Activated naive CD4-positive, alpha-beta T cell treated with anti-CD3 and anti-CD28 coated beads, Interleukin-2, amount 50 U/mL, for 72 hours (primary cell): ENCODE measurements around the gene DENND1B. TPM values are rescaled to one million over a fixed set of nuclear protein-coding genes. Genes with fewer than 3 reads are reported as not detected.
"Not testable (repeated sequence)": the region's sequence is repeated elsewhere in the genome, so short reads cannot be mapped to it uniquely, and the experiment has no call there.

Source experiments
- ATAC-seq, 2 donors: fragments of 150-1000 bp; cut with Tn5 transposase; 2 replicates each; pipeline ENCODE4 v1.10.0; 2021; ENCODE audit warnings: mild to moderate bottlenecking in 2 of 2, moderate library complexity in 2 of 2
- DNase-seq, 2 donors: peaks; one replicate each; pipeline ENCODE4 v3.0.0; 2021 to 2022; ENCODE audit warnings: low spot score in 2 of 2
- H3K27ac Mint-ChIP-seq, 2 donors: one replicate each; pipeline ENCODE4 v1.8.0; 2022; ENCODE audit warnings: mild to moderate bottlenecking in 2 of 2, mixed read lengths in 2 of 2
- H3K36me3 Mint-ChIP-seq, 2 donors: one replicate each; pipeline ENCODE4 v1.8.0; 2022; ENCODE audit warnings: mixed read lengths in 2 of 2
- H3K9me3 Mint-ChIP-seq, 2 donors: one replicate each; pipeline ENCODE4 v1.8.0; 2022; ENCODE audit warnings: mixed read lengths in 2 of 2
- total RNA-seq, 2 donors: library from RNA; stranded (reverse); gene quantifications; one replicate each; pipeline ENCODE4 v1.2.3, GENCODE V29; 2022

DENND1B gene
- total RNA-seq, 2 donors from 2014 or later: 9.3 to 21.3 TPM

DNA sequence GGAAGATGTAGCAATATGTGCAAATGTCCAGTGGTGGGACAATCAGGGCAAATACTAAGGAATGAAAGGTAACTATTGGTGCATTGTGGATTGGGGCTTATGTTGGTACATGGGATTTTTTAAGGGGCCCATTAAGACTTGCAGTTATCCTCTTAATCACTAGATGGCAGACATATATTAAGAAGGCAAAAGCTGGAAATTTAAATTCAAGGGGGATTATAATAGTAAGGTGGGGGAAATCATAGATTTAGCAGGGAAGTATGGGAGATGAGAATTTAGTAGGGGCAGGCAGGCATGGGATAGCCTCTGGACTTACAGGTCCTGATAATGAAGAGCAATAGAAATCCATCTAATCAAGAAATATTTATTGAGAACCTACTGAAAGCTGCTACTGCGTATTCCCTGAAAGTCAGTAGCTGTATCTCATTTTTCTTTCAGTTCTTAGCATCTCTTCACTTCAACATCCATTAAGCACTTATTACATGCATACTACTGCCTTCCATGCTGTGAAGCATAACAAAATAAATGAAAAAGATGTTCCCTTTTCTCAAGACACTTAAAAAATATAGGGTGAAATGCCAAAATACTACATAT is 255.4 kb downstream of the DENND1B start:
- no peak for ATAC-seq
- no peaks in the 10 kb centered on the region for H3K36me3 Mint-ChIP-seq

DNA sequence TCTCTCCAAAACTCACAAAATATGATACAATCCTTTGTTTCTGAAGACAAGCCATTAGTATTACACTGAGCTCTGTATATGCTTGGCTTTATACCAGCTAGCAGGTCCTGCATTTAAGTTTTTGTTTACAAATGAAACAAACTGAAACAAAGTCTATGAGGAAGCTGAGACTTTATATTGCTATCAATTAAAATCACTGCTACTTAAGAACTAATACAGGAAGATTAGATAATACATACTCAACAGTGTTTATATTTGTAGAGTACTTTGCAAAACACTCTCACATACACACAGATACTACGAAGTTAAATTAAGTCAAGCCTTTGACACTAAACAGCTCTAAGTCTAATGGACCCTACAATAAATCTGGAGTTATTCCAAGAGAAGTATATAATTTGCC is 259.9 kb downstream of the DENND1B start:
- ATAC-seq: no peak
- DNase-seq: no peak
- Mint-ChIP-seq H3K36me3 (no peaks in the 10 kb centered on the region), H3K9me3 (no peaks in the 10 kb centered on the region), H3K27ac (no peak overlapping the region)

More for the DNA sequence above, 255.4 kb downstream of the DENND1B start:
- DNase-seq: no peak
- Mint-ChIP-seq H3K27ac (no peak overlapping the region), H3K9me3 (no peaks in the 10 kb centered on the region)

DNA sequence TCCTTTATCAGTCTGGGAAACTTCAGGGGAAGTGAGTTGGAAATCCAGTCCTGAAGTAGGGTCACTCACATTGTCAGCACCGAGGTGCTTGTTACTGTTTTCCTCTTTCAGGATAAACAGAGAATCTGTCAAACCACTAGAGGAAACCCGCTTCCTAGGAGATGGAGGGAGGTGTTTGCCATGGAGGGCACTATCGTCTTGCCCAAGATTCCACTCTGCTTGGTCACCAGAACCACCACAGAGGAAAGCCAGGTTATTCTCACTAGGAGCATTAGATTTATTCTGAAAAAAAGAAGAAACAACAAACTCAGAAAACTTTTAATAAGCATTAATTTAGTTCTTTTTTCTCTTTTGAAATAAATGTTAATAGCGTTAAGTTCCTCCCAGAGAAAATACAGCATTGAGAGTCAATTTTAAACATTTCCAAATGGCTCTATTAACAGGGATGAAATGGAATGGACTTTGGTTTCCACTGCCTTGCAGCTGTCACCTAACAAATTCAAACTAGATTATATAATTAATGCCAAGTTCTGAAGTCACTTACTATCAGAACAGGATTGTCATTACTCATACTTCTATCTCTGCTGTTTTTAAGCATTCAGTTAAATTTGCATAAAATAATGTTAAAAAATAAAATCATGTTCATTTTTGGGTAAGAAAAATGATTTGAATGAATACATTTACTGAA is 264.4 kb downstream of the DENND1B start:
- DNase-seq: no peak
- H3K36me3 Mint-ChIP-seq: no peaks in the 10 kb centered on the region
- H3K27ac Mint-ChIP-seq: no peak overlapping the region
- no peak for ATAC-seq
- H3K9me3 Mint-ChIP-seq: no peaks in the 10 kb centered on the region

DNA sequence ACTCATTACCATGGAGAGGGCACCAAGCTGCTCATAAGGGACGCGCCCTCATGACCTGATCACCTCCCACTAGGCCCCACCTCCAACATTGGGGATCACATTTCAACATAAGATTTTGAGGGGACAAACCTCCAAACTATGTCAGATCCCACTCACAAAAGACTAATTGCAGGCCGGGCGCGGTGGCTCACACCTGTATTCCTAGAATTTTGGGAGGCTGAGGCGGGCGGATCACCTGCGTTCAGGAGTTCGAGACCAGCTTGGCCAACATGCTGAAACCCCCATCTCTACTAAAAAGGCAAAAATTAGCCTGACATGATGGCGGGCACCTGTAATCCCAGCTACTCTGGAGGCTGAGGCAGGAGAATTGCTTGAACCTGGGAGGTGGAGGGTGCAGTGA is 278.6 kb downstream of the DENND1B start:
- no peak overlapping the region for H3K27ac Mint-ChIP-seq
- no peak for ATAC-seq

DNA sequence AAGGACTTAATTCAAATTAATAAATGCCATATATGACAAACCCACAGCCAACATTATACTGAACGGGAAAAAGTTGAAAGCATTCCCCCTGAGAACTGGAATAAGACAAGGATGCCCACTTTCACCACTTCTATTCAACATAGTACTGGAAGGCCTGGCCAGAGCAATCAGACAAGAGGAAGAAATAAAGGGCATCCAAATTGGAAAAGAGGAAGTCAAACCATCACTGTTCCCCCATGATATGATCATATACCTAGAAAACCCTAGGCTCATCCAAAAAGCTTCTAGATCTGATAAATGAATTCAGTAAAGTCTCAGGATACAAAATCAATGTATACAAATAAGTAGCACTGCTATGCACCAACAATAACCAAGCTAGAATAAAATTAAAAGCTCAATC is 283.8 kb downstream of the DENND1B start:
- DNase-seq, ATAC-seq, H3K27ac Mint-ChIP-seq, H3K9me3 Mint-ChIP-seq, H3K36me3 Mint-ChIP-seq: not testable (repeated sequence)

More for the DNA sequence above, 278.6 kb downstream of the DENND1B start:
- H3K9me3 Mint-ChIP-seq: no peaks in the 10 kb centered on the region
- H3K36me3 Mint-ChIP-seq: no peaks in the 10 kb centered on the region
- DNase-seq: no peak

GRCh38 chr1:197486946-197487345 is 288.3 kb downstream of the DENND1B start:
- Mint-ChIP-seq H3K36me3 (no peaks in the 10 kb centered on the region), H3K27ac (no peak overlapping the region), H3K9me3 (no peaks in the 10 kb centered on the region)
- DNase-seq (no peak), ATAC-seq (no peak)

DNA sequence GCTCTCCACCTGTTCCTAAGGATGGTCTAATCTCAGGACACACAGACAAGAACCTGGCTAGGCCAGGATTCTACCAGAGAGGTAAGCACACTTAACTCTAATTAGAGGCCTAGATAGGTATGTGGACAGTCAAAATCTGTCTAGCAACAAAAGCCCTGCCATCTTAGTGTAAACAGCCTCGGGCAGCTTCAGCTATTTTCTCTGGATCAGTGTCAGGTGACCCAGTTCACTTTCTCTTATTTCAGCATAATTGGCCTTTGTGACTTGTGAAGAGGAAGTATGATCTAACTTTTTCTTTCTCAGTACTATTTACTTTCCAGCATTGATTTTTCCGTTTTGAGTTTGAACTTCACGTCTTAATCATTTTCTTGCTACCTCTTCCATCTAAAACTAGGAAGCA is 289.5 kb downstream of the DENND1B start:
- H3K36me3 Mint-ChIP-seq: no peaks in the 10 kb centered on the region
- DNase-seq (no peak), ATAC-seq (no peak)
- no peak overlapping the region for H3K27ac Mint-ChIP-seq
- H3K9me3 Mint-ChIP-seq: no peaks in the 10 kb centered on the region

DNA sequence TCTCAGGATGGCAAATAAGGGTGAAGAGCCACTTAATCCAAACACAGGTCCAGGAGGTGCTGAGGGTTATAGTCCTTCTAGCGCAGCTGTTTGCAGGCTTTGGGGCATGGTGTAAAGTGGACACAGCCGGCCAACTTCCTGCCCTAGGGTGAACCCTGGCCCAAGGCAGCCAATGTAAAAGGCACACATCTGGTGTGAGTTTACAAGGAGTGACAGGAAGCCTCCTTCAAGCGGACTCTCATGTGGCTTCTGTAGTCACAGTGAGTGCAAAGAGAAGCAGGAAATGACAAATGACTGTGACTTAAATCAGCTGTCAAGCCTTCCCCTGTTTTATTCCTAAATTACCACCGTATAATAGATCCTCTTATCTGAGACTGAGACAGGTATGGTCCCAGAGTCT is 294.2 kb downstream of the DENND1B start:
- H3K27ac Mint-ChIP-seq: no peak overlapping the region
- H3K9me3 Mint-ChIP-seq: no peaks in the 10 kb centered on the region
- no peaks in the 10 kb centered on the region for H3K36me3 Mint-ChIP-seq
- DNase-seq (no peak), ATAC-seq (peak; percentile 83 to 89)

- DNase-seq (no peak), ATAC-seq (no peak)
- Mint-ChIP-seq H3K27ac (no peak overlapping the region), H3K9me3 (no peaks in the 10 kb centered on the region), H3K36me3 (no peaks in the 10 kb centered on the region)
These were observed 294.8 kb downstream of the DENND1B start for GRCh38 chr1:197480446-197480845.

DNA sequence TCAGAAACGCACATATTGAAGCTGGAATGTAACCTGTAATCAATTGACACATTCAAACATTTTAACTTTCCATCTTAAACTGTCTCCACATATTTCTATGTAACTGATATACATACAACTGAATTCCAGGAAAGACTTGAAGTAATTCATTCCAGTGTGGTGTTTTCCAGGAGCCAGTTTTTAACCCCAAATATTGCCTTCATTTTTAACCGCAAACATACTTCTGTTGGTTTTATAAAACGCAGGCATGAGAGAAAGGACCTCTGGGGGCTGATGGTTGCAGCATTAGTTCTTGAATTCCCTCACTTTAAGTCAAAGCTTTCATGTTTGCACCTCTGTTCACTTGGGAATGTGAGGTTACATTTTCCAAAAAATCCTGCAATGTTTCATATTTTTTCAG is 303.1 kb downstream of the DENND1B start:
- DNase-seq (no peak), ATAC-seq (no peak)
- H3K9me3 Mint-ChIP-seq: no peaks in the 10 kb centered on the region
- H3K27ac Mint-ChIP-seq: no peak overlapping the region
- no peaks in the 10 kb centered on the region for H3K36me3 Mint-ChIP-seq

DNA sequence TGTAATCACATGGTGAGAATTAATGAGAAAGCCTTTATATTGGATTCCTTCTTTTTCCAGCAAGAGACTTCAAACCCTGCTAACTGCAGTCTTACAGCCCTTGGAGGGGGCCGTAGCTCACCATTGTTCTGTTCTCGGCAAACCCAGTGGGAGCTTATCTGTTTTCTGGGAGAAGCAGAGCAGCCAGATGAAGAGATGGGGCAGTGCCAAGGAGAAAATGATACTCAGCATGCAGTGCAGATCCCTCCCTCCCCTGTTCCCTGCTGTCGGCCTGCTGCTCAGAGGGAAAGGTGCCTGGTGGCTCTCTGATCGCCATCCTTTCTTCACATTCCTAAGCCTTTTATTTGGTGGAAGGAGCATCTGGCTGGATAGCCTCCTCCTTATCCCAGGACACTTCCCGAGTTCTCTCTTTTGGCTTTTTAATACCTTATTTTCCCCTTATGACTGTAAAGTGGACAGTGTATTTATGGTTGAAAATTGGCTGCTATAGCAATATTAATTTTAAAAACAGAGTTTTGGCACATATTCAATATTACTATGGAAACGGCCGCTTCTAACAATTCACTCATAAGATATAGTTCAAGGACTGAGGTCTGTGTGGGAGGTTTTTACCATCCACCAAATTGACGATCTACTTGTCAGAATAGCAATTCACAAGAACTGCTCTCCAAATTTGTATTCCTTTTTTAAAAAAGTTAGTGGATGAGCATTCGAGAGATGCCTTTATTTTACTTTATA is 303.9 kb downstream of the DENND1B start:
- H3K9me3 Mint-ChIP-seq: no peaks in the 10 kb centered on the region
- no peak overlapping the region for H3K27ac Mint-ChIP-seq
- H3K36me3 Mint-ChIP-seq: no peaks in the 10 kb centered on the region
- no peak for ATAC-seq
- DNase-seq: no peak

DNA sequence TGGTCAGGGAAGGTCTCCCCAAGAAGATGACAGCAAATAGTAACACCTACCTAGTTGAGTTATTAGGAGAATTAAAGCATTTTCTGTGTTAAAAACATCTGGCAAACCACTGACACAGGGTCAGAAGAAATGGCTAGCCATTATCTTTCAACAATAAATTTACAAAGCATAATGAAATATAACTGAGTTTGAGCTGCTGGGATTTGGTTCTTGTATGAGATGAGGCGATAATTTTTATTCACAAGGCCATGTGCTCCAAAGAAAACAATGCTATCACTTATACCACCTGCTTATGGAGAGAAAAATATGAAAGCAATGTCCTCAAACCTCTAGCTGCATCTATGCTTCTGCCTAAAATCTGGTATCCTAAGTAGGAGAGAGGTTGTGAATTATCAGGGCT is 304.9 kb downstream of the DENND1B start:
- no peaks in the 10 kb centered on the region for H3K9me3 Mint-ChIP-seq
- ATAC-seq (no peak), DNase-seq (no peak)
- H3K36me3 Mint-ChIP-seq: no peaks in the 10 kb centered on the region
- H3K27ac Mint-ChIP-seq: no peak overlapping the region

GRCh38 chr1:197469620-197470210 is 305.6 kb downstream of the DENND1B start:
- DNase-seq: no peak
- H3K36me3 Mint-ChIP-seq: no peaks in the 10 kb centered on the region
- ATAC-seq: no peak
- H3K27ac Mint-ChIP-seq: no peak overlapping the region
- H3K9me3 Mint-ChIP-seq: no peaks in the 10 kb centered on the region

DNA sequence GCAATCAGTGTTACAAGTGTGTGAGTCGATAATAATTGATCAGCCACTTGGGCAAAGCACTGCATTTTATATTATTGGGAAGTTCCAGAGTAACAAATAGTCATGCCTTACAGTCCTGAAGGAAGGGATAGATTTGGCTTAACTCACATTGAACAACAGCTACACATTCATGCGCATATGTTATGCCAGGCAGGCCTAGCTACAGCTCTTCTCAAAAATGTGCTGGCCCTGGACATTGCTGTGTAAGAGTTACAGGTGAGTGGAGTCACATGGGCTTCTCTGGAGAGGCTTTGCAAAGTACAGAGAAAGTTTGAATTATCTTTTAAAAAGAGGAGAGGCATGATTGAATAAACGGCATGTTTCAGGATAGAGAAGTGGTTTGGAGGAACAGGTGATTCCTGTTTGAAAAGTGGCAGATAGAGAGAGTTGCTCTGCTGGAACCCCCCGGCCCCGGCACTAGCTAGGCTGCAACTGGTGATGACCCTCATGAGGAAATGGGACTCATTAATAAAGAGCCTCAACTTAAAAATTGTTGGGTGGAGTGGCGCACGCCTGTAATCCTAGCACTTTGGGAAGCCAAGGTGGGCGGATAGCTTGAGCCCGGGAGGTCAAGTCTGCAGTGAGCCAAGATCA is 306.6 kb downstream of the DENND1B start:
- ATAC-seq: no peak
- H3K27ac Mint-ChIP-seq: no peak overlapping the region
- H3K9me3 Mint-ChIP-seq: no peaks in the 10 kb centered on the region
- H3K36me3 Mint-ChIP-seq: no peaks in the 10 kb centered on the region
- DNase-seq: no peak

DNA sequence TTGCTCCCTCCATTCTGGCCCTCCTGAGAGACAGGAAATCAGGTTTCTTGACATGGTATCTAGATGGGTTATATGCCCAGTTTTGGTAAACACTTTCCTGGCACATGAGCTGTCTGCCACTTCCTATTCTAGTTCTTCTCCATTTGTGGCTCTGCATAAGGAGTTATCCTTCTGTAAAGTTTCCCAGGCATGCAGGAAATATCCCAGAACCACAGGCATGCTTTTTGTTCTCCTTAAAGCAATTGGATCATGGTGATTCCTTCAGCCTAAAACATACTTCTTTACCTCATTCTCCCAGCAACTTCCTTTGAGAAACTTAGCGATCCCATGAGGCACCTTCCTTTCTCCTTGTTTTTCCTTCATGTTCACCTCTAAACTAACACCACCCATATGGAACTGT is 307.4 kb downstream of the DENND1B start:
- Mint-ChIP-seq H3K9me3 (no peaks in the 10 kb centered on the region), H3K27ac (no peak overlapping the region), H3K36me3 (no peaks in the 10 kb centered on the region)
- DNase-seq (no peak), ATAC-seq (no peak)

- DNase-seq: no peak
- no peaks in the 10 kb centered on the region for H3K9me3 Mint-ChIP-seq
- H3K27ac Mint-ChIP-seq: no peak overlapping the region
- H3K36me3 Mint-ChIP-seq: no peaks in the 10 kb centered on the region
- no peak for ATAC-seq
These were observed 308.5 kb downstream of the DENND1B start for GRCh38 chr1:197466813-197467212.
